Ectodermal cell (in vitro differentiated cells): ENCODE measurements around the gene TLL2.

Experiments used
- H3K27ac ChIP-seq: 2 replicates; pipeline ENCODE4 v1.7.0; 2013; ENCODE audit warnings: mild to moderate bottlenecking, low read depth, low read length; ENCODE audit not compliant: insufficient read depth, poor library complexity, severe bottlenecking
- H3K27me3 ChIP-seq: 2 replicates; pipeline ENCODE4 v1.7.0; 2013; ENCODE audit warnings: mild to moderate bottlenecking, low read length; ENCODE audit not compliant: insufficient read depth, control insufficient read depth, poor library complexity, severe bottlenecking
- H3K36me3 ChIP-seq: one replicate; pipeline ENCODE4 v1.7.0; 2013; ENCODE audit warnings: low read length; ENCODE audit not compliant: control insufficient read depth, insufficient read depth
- H3K4me1 ChIP-seq: one replicate; pipeline ENCODE4 v1.7.0; 2013; ENCODE audit warnings: low read length; ENCODE audit not compliant: control insufficient read depth, insufficient read depth
- H3K4me3 ChIP-seq: 2 replicates; pipeline ENCODE4 v1.7.0; 2013; ENCODE audit warnings: low read depth, low read length, control low read depth; ENCODE audit not compliant: insufficient read depth
- H3K9me3 ChIP-seq: 2 replicates; pipeline ENCODE4 v1.7.0; 2013; ENCODE audit warnings: mild to moderate bottlenecking, low read length, moderate library complexity; ENCODE audit not compliant: control insufficient read depth
- WGBS, 2 experiments: methylation state at CpG; one replicate each; pipeline ENCODE4 v1.1.7; 2013; ENCODE audit warnings: missing lambda C conversion rate in 2 of 2; 5-methylcytosine and 5-hydroxymethylcytosine counted together

Gene TLL2

DNA sequence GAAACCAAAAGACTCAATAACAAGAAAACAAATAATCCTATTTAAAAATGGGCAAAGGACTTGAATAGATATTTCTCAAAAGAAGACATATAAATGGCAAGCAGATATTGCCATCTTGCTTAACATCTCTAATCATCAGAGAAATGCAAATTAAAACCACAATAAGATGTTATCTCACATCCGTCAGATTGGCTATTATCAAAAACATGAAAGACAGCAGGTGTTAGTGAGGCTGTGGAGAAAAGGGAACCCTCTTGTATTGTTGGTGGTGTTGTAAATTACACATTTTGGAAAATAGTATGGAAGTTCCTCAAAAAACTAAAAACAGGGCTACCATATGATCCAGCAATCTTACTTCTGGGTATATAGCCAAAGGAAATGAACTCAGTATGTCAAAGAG lies 180.6 kb downstream of the TLL2 start:
- no peaks in the 10 kb centered on the region for H3K4me1 ChIP-seq
- 89 to 100% methylated on average over 1 of the region's 1 CpG for WGBS, 2 experiments
- H3K9me3 ChIP-seq: no peaks in the 10 kb centered on the region

GRCh38 chr10:96327462-96327861 lies 186.3 kb downstream of the TLL2 start:
- Histone ChIP-seq H3K9me3 (no peaks in the 10 kb centered on the region), H3K36me3 (no peaks in the 10 kb centered on the region), H3K27ac (no peak overlapping the region), H3K4me3 (no peak overlapping the region), H3K27me3 (no peaks in the 10 kb centered on the region), H3K4me1 (no peaks in the 10 kb centered on the region)
- 91 to 92% methylated on average over 7 of the region's 7 CpGs for WGBS, 2 experiments

More for the DNA sequence above, 180.6 kb downstream of the TLL2 start:
- no peaks in the 10 kb centered on the region for H3K27me3 ChIP-seq
- no peaks in the 10 kb centered on the region for H3K36me3 ChIP-seq
- no peak overlapping the region for H3K4me3 ChIP-seq
- no peak overlapping the region for H3K27ac ChIP-seq

DNA sequence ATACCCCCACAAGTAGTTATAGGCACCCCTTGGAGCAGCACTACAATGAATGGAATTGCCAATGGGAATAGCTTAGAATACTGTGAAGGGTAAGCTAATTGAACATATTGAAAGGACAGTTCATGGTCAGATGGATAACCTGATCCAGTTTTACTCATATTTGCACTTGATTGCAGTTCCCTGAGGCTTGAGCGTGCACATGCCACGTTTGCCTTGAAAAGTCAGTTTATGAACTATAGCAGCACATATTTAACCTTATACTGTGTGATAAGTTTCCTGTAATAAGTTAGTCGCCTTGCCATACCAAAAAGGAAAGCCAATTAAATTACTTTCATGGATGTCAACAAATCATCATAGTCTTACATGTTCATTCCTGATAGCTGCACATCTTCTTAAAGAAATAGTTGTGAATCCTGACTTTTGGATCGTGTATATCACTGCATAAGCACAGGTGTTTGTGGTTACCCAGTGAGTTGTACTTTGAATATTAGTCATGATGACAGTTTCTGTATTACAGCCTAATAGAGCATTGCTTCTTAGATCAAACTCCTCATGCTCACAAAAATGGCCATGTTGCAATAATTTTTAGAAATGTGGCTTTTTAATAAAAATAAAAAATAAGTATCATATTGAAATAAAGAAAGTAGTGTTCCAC lies 187.9 kb downstream of the TLL2 start:
- Histone ChIP-seq H3K4me1 (no peaks in the 10 kb centered on the region), H3K9me3 (no peaks in the 10 kb centered on the region), H3K27me3 (no peaks in the 10 kb centered on the region), H3K4me3 (no peak overlapping the region), H3K36me3 (no peaks in the 10 kb centered on the region), H3K27ac (no peak overlapping the region)
- 92 to 93% methylated on average over 4 of the region's 4 CpGs for WGBS, 2 experiments

DNA sequence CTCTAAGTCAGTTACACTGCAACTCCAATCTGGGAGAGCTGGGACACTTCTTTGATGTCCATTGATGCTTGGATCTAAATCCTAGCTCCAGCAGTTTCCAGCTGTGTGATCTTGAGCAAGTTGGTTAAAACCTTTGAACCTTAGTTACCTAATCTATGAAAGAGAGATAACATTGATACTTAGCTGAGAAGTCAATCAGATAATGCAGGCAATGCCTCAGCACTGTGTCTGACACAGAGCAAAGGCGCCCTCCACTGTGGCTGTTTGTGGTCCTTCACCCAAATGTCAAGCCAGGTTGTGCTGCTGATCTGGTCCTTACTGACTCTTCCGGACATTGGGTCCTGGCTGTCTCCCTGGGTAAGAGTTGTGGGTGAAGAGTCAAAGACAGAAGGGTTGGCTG lies 189.3 kb downstream of the TLL2 start:
- no peak overlapping the region for H3K4me3 ChIP-seq
- H3K9me3 ChIP-seq: no peaks in the 10 kb centered on the region
- no peak overlapping the region for H3K27ac ChIP-seq
- no peaks in the 10 kb centered on the region for H3K27me3 ChIP-seq
- H3K4me1 ChIP-seq: peaks cover 5% of the 10 kb centered on the region
- H3K36me3 ChIP-seq: no peaks in the 10 kb centered on the region
- WGBS, 2 experiments: 84 to 88% methylated on average over 2 of the region's 2 CpGs

GRCh38 chr10:96322275-96322674 lies 191.5 kb downstream of the TLL2 start:
- no peak overlapping the region for H3K4me3 ChIP-seq
- 93 to 94% methylated on average over 1 of the region's 1 CpG for WGBS, 2 experiments
- no peaks in the 10 kb centered on the region for H3K9me3 ChIP-seq
- no peak overlapping the region for H3K27ac ChIP-seq
- H3K4me1 ChIP-seq: peaks cover 5% of the 10 kb centered on the region
- H3K27me3 ChIP-seq: no peaks in the 10 kb centered on the region
- no peaks in the 10 kb centered on the region for H3K36me3 ChIP-seq

GRCh38 chr10:96321822-96322221 lies 191.9 kb downstream of the TLL2 start:
- no peak overlapping the region for H3K4me3 ChIP-seq
- H3K4me1 ChIP-seq: peaks cover 5% of the 10 kb centered on the region
- 72 to 85% methylated on average over 5 of the region's 5 CpGs for WGBS, 2 experiments
- H3K9me3 ChIP-seq: no peaks in the 10 kb centered on the region
- H3K27me3 ChIP-seq: no peaks in the 10 kb centered on the region
- H3K27ac ChIP-seq: no peak overlapping the region
- H3K36me3 ChIP-seq: no peaks in the 10 kb centered on the region

GRCh38 chr10:96319754-96320474 lies 193.8 kb downstream of the TLL2 start:
- no peak overlapping the region for H3K27ac ChIP-seq
- H3K36me3 ChIP-seq: no peaks in the 10 kb centered on the region
- H3K4me1 ChIP-seq: peaks cover 5% of the 10 kb centered on the region
- no peak overlapping the region for H3K4me3 ChIP-seq
- no peaks in the 10 kb centered on the region for H3K27me3 ChIP-seq
- H3K9me3 ChIP-seq: no peaks in the 10 kb centered on the region
- 83 to 87% methylated on average over 3 of the region's 3 CpGs for WGBS, 2 experiments

GRCh38 chr10:96317067-96317833 lies 196.5 kb downstream of the TLL2 start:
- Histone ChIP-seq H3K4me1 (peaks cover 5% of the 10 kb centered on the region), H3K27me3 (no peaks in the 10 kb centered on the region), H3K27ac (no peak overlapping the region), H3K9me3 (no peaks in the 10 kb centered on the region), H3K36me3 (no peaks in the 10 kb centered on the region), H3K4me3 (no peak overlapping the region)
- 92% methylated on average over 3 to 4 of the region's 4 CpGs for WGBS, 2 experiments
